Measurements from ENCODE around the gene SH3BGRL2. TPM values are rescaled to one million over a fixed set of nuclear protein-coding genes. Genes with fewer than 3 reads are reported as not detected.

Gene SH3BGRL2
- total RNA-seq, 2 experiments from 2014 or later, result 0.12 to 0.42 TPM

DNA sequence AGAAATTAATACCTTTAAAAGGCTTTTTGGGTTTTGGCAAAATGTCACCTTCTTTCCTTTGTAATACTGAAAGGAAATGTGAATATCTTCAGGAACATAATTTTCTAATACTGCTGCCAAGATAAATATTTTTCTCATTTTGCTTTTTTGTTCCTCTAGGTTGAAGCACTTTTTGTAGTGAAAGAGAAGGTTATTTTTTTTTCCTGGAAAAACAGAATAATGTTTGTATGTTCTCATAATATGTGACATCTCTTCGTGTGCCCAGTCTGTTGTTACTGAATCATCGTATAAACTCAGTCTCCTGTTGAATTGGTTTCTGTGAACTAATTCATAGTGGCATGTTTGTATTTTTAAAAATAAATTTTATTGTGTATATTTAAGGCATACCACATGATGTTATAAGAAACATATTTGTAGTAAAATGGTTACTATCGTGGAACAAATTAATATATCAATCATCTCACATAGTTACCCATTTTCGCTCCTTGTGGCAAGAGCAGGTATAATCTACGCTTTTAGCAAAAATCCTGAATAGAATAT lies 74.4 kb downstream of the SH3BGRL2 start:
- ATAC-seq, result no peak

DNA sequence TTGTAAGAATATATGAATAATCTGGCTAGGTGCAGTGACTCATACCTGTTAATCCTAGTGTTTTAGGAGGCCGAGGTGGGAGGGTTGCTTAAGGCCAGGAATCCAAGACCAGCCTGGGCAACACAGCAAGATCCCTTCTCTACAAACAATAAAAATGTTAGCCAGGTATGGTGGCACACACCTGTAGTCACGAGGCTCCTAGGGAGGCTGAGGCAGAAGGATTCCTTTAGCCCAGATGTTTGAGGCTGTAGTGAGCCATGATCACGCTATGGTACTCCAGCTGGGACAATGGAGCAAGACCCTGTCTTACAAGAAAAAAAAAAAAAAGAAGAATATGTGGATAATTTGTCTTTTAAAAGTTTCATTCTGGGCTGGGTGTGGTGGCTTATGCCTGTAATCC lies 75.4 kb downstream of the SH3BGRL2 start:
- Mint-ChIP-seq H3K27ac (no peak overlapping the region), H3K36me3 (no peaks in the 10 kb centered on the region), H3K4me3 (no peak overlapping the region), H3K27me3 (peaks cover 9% of the 10 kb centered on the region), H3K4me1 (peaks cover 7% of the 10 kb centered on the region), H3K9me3 (ENCODE audit: low read depth) (no peaks in the 10 kb centered on the region)
- ATAC-seq, result no peak
- CTCF ChIA-PET, result no interaction called here
- DNase-seq, result no peak

More for the DNA sequence above, 74.4 kb downstream of the SH3BGRL2 start:
- Mint-ChIP-seq H3K4me3 (no peak overlapping the region), H3K9me3 (ENCODE audit: low read depth) (no peaks in the 10 kb centered on the region), H3K27me3 (peaks cover 9% of the 10 kb centered on the region), H3K27ac (no peak overlapping the region), H3K4me1 (peaks cover 7% of the 10 kb centered on the region), H3K36me3 (no peaks in the 10 kb centered on the region)
- CTCF ChIA-PET, result no interaction called here
- DNase-seq, result no peak

DNA sequence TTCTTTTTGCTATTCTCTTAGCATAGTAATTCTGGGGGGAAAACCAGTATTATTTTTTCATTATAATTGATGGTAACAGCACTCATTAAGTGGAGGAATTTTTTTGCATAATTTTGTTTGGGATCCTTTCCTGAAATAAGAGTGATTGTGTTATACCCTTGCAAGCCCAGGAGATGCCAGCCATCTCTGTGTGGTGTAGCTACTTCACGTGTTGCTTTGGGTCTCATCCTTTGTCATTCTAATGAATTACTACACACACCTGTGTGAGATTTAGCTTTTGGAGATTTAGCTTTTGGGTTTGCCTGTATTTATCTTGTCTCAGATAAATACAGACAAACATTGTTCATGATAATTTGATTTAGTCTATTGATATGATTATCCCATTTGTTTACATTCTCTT lies 76.5 kb downstream of the SH3BGRL2 start:
- H3K27me3 Mint-ChIP-seq, result peaks cover 4% of the 10 kb centered on the region
- CTCF ChIA-PET, result no interaction called here
- H3K4me3 Mint-ChIP-seq, result no peak overlapping the region
- H3K4me1 Mint-ChIP-seq, result peaks cover 5% of the 10 kb centered on the region
- ATAC-seq (no peak), DNase-seq (no peak)
- no peaks in the 10 kb centered on the region for H3K9me3 Mint-ChIP-seq (ENCODE audit: low read depth)
- no peaks in the 10 kb centered on the region for H3K36me3 Mint-ChIP-seq
- H3K27ac Mint-ChIP-seq, result no peak overlapping the region

- Mint-ChIP-seq H3K36me3 (no peaks in the 10 kb centered on the region), H3K4me1 (no peaks in the 10 kb centered on the region), H3K27me3 (peaks cover 2% of the 10 kb centered on the region), H3K9me3 (ENCODE audit: low read depth) (no peaks in the 10 kb centered on the region), H3K27ac (no peak overlapping the region), H3K4me3 (no peak overlapping the region)
- no peak for ATAC-seq
- no peak for DNase-seq
- CTCF ChIA-PET, result no interaction called here
Observed at GRCh38 chr6:79708095-79708791, 77.1 kb downstream of the SH3BGRL2 start.

- CTCF ChIA-PET, result no interaction called here
- ATAC-seq (no peak), DNase-seq (no peak)
- Mint-ChIP-seq H3K9me3 (ENCODE audit: low read depth) (no peaks in the 10 kb centered on the region), H3K27me3 (peaks cover 5% of the 10 kb centered on the region), H3K4me1 (no peaks in the 10 kb centered on the region), H3K27ac (no peak overlapping the region), H3K36me3 (no peaks in the 10 kb centered on the region), H3K4me3 (no peak overlapping the region)
Observed at GRCh38 chr6:79710127-79710526, 79.0 kb downstream of the SH3BGRL2 start.

DNA sequence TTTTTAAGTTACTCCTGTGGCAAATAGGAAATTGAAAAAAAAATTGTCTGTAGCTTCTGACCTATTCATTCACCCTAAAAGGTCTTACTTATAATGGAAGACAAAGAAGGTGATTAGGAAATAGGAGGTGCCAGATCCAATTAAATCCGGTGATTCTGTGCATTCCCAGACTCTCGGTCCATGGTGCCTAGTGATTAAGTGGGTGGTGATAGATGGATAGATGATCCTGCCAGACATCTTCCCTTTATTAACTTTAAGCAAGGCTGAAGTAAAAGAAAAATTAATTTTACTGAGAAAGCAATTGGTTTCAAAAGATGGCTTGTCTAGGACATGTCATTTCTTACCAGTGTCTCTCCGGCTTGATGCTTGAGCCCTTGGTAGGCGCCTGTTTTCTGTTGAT lies 80.0 kb downstream of the SH3BGRL2 start:
- no peaks in the 10 kb centered on the region for H3K4me1 Mint-ChIP-seq
- no peaks in the 10 kb centered on the region for H3K36me3 Mint-ChIP-seq
- no peak overlapping the region for H3K27ac Mint-ChIP-seq
- ATAC-seq (no peak), DNase-seq (no peak)
- no peak overlapping the region for H3K4me3 Mint-ChIP-seq
- H3K27me3 Mint-ChIP-seq, result peaks cover 6% of the 10 kb centered on the region
- CTCF ChIA-PET, result interaction anchor here (0.9 kb wide), 1 partner anchor 36 kb away, joined by 3 read pairs; no protein-coding TSS in a partner anchor
- H3K9me3 Mint-ChIP-seq (ENCODE audit: low read depth), result no peaks in the 10 kb centered on the region

GRCh38 chr6:79712144-79712543 lies 81.0 kb downstream of the SH3BGRL2 start:
- DNase-seq, result no peak
- Mint-ChIP-seq H3K4me3 (no peak overlapping the region), H3K36me3 (no peaks in the 10 kb centered on the region), H3K27me3 (peaks cover 6% of the 10 kb centered on the region), H3K4me1 (no peaks in the 10 kb centered on the region), H3K9me3 (ENCODE audit: low read depth) (no peaks in the 10 kb centered on the region), H3K27ac (no peak overlapping the region)
- ATAC-seq, result no peak
- CTCF ChIA-PET, result no interaction called here

GRCh38 chr6:79712616-79713135 lies 81.5 kb downstream of the SH3BGRL2 start:
- Mint-ChIP-seq H3K27ac (no peak overlapping the region), H3K9me3 (ENCODE audit: low read depth) (no peaks in the 10 kb centered on the region), H3K4me1 (no peaks in the 10 kb centered on the region), H3K36me3 (no peaks in the 10 kb centered on the region), H3K4me3 (no peak overlapping the region), H3K27me3 (peaks cover 6% of the 10 kb centered on the region)
- DNase-seq, result no peak
- no peak for ATAC-seq
- CTCF ChIA-PET, result no interaction called here

DNA sequence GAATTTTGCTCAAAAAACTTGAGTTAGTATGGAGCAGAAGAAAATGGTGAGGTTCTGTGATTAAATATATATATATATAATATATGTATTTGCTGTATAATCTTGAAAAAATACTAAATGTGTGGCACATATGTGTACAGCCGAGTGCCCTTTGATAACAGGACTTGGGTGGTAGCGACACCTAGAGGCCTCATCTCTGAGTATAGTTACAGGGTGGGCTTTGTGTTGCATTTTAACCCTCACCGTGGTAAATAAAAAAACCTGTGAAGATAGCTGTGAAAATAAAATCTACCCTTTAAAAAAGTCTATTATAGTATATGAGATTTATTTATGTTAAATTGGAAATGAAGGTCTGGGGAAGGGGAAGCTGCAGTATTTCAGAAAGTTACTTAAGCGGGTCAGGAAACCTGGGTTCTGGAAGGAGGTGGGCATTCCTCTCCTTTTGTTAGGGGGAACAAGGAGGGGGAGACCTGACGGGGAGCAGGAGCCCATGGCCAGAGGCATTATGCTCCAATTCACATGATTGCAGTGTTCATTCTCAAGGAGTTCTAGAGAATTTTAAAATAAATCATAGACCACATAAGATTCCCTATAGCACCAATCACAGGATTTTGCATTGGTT lies 82.7 kb downstream of the SH3BGRL2 start:
- H3K4me3 Mint-ChIP-seq, result no peak overlapping the region
- CTCF ChIA-PET, result interaction anchor here (1.2 to 1.9 kb wide), 2 partner anchors 12 to 143 kb away, joined by 3 to 6 read pairs; no protein-coding TSS in a partner anchor
- no peaks in the 10 kb centered on the region for H3K4me1 Mint-ChIP-seq
- peaks cover 6% of the 10 kb centered on the region for H3K27me3 Mint-ChIP-seq
- H3K27ac Mint-ChIP-seq, result no peak overlapping the region
- no peaks in the 10 kb centered on the region for H3K9me3 Mint-ChIP-seq (ENCODE audit: low read depth)
- no peak for ATAC-seq
- peak; percentile 46 for DNase-seq
- no peaks in the 10 kb centered on the region for H3K36me3 Mint-ChIP-seq

- CTCF ChIA-PET, result no interaction called here
- Mint-ChIP-seq H3K27me3 (peaks cover 4% of the 10 kb centered on the region), H3K4me1 (no peaks in the 10 kb centered on the region), H3K4me3 (no peak overlapping the region), H3K27ac (no peak overlapping the region), H3K36me3 (no peaks in the 10 kb centered on the region), H3K9me3 (ENCODE audit: low read depth) (no peaks in the 10 kb centered on the region)
- DNase-seq, result no peak
- ATAC-seq, result no peak
Observed at GRCh38 chr6:79717989-79718388, 86.9 kb downstream of the SH3BGRL2 start.

DNA sequence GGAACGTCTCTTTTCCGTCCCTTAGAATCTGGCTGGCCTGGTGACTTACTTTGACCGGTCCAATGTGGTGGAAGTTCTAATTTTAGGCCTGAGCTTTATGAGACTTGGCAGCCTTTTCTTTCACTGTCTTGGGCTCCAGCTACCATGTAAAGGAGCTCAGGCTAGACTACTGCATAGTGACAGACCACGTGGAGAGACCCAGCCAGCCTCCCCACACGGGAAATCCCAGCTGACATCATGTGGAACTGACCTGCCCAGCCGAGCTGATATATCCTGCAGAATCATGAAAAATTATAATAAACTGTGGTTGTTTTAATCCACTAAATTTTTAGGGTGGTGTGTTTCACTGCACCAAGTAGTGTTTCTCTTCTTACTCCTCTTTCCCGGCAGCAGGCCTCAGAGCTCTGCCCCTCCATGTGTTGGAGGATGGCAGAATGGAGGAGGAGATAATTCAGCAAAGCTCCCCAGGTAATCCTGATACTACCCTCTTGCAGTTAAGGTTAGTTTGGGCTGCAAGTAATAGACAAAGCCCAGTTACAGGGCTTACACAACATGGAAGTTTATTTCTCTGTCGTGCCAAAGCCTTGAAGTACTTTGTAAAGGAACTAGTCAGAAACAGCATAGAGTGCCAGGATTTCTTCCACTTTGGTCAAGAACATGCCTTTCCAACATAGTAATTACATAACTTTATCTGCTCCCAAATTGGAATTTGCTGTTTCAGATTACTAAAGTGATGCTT lies 87.5 kb downstream of the SH3BGRL2 start:
- H3K36me3 Mint-ChIP-seq, result no peaks in the 10 kb centered on the region
- H3K27ac Mint-ChIP-seq, result no peak overlapping the region
- CTCF ChIA-PET, result no interaction called here
- ATAC-seq (no peak), DNase-seq (no peak)
- peaks cover 4% of the 10 kb centered on the region for H3K27me3 Mint-ChIP-seq
- H3K4me3 Mint-ChIP-seq, result no peak overlapping the region
- no peaks in the 10 kb centered on the region for H3K4me1 Mint-ChIP-seq
- H3K9me3 Mint-ChIP-seq (ENCODE audit: low read depth), result no peaks in the 10 kb centered on the region

DNA sequence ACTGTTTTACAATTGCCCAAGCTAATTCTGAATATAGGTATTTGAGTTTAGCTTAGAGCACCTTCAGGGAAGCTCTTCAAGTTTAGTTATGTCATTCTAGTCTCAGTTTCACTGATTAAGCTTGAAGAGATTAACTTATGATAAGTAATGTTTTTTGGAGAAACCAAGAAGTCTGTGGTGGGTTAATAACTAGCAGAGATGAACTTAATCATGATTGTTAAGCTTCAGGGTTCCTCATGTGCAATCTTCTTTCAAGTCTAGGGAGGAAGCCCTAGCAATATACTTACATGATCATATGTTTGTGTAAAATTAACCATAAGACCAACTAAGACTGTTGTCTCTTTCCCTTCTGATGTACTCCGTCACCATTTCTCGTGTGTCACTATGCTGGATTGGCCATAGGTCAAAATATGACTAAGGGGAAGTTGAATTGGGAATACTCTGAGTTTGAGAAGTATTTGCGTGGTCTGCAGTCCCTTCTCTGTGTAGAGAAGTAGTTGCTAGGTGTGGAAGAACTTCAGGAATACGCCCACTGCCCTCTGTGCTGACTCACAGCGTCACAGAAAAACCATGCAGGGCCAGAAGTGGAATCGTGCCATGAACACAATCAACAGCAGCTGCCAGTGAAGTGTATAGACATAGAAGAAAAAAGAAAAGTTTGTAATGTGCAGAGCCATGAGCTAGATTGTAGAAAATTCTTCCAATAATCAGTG lies 88.3 kb downstream of the SH3BGRL2 start:
- Mint-ChIP-seq H3K27ac (no peak overlapping the region), H3K4me1 (no peaks in the 10 kb centered on the region), H3K4me3 (no peak overlapping the region), H3K9me3 (ENCODE audit: low read depth) (no peaks in the 10 kb centered on the region), H3K36me3 (no peaks in the 10 kb centered on the region), H3K27me3 (peaks cover 4% of the 10 kb centered on the region)
- no peak for DNase-seq
- CTCF ChIA-PET, result no interaction called here
- no peak for ATAC-seq

GRCh38 chr6:79724816-79725215 lies 93.7 kb downstream of the SH3BGRL2 start:
- CTCF ChIA-PET, result interaction anchor here (1.7 kb wide), 1 partner anchor 44 kb away, joined by 3 read pairs; no protein-coding TSS in a partner anchor

More at GRCh38 chr6:79724816-79725215, 93.7 kb downstream of the SH3BGRL2 start:
- no peaks in the 10 kb centered on the region for H3K36me3 Mint-ChIP-seq
- H3K27me3 Mint-ChIP-seq, result peaks cover 11% of the 10 kb centered on the region
- no peaks in the 10 kb centered on the region for H3K4me1 Mint-ChIP-seq
- no peak overlapping the region for H3K27ac Mint-ChIP-seq
- no peaks in the 10 kb centered on the region for H3K9me3 Mint-ChIP-seq (ENCODE audit: low read depth)
- ATAC-seq (no peak), DNase-seq (no peak)
- no peak overlapping the region for H3K4me3 Mint-ChIP-seq

Data from activated CD8-positive, alpha-beta memory T cell treated with anti-CD3 and anti-CD28 coated beads, Interleukin-2, amount 10 ng/mL, durations not matched to agents 7 days and 5 days (primary cell).